ENCODE data around the gene PCSK9. TPM values are rescaled to one million over a fixed set of nuclear protein-coding genes. Genes with fewer than 3 reads are reported as not detected.

Gene PCSK9
- total and polyA plus RNA-seq, 9 of the 15 experiments (the other 6 are each of a cell fraction or from before 2014, with no cell fraction given), result 3.2 to 58.6 (median 24.7) TPM

DNA sequence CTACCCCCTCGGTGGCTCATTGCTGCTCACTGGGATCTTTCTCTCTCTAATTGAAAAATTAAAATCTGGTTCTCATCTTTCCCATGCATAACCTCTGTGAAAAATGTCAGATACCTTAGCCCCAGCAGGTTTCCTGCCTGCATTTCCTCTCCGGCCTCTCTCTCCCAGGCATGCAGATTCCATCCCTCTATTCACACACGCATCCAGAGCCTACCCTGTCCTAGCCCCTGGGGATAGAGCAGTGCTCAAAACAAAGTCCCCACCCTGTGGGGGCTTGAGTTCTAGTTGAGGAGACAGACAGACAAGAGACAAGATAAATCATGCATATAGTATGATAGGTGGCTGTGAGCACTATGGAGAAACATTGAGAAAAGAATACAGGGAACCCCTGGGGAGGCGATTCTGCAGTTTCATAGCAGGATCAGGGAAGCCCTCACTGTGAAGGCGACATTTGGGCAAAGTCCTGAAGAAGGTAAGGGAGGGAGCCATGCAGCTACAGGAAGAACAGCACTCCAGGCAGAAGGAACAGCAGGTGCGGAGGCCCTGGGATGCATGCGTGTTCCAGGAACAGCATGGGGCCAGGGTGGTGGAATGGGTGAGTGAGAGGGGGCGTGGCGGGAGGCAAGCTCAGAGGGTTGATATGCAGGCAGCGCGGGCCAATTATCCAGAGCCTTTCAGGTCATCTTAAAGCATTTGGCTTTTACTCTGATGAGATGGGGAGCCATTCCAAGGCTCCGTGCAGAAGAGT, 44.2 kb upstream of the PCSK9 start:
- DNase-seq (ENCODE audit: extremely low read depth in 1 of 4, low spot score in 3 of 4), result no peak

More for the DNA sequence above, 44.2 kb upstream of the PCSK9 start:
- CTCF ChIA-PET (ENCODE audit: low intra/inter-chr PET ratio), result interaction anchor here (0.6 to 2.8 kb wide), 3 partner anchors 19 to 50 kb away, joined by 6 to 25 read pairs (median 9); no protein-coding TSS in a partner anchor
- Histone ChIP-seq H3K36me3 (ENCODE audit: control insufficient read depth, insufficient read depth, low read length) (no peaks in the 10 kb centered on the region), H4K20me1 (replicated peaks; ENCODE audit: control insufficient read depth, insufficient read depth, low read length) (peaks cover 16% of the 10 kb centered on the region; the same call in 1 of the 2 replicates), H3K27me3 (ENCODE audit: control insufficient read depth in 2 of 2, insufficient read depth in 2 of 2, low read length in 2 of 2) (peaks cover 33 to 87% of the 10 kb centered on the region in 2 experiments), H3K79me2 (ENCODE audit: control insufficient read depth, insufficient read depth, low read length) (no peaks in the 10 kb centered on the region), H2AFZ (ENCODE audit: low read depth, low read length) (no peak overlapping the region), H3K27ac (ENCODE audit: extremely low read depth, low read depth, low read length) (no peak overlapping the region), H3K9me1 (ENCODE audit: control insufficient read depth, insufficient read depth, low read length) (no peaks in the 10 kb centered on the region), H3K4me3 (no peak overlapping the region), H3K9me3 (replicated peaks; ENCODE audit: control insufficient read depth, insufficient read depth, low read depth, low read length) (no peaks in the 10 kb centered on the region; the same call in 1 of the 2 replicates), H3K9ac (ENCODE audit: insufficient read depth in 1 of 2, low read depth in 2 of 2, low read length in 2 of 2) (no peak overlapping the region), H3K4me2 (ENCODE audit: insufficient read depth, low read length) (no peak overlapping the region), H3K4me1 (replicated peaks in 1 of 2; ENCODE audit: control insufficient read depth in 2 of 2, insufficient read depth in 2 of 2, low read length in 2 of 2) (peaks cover 0 to 21% of the 10 kb centered on the region in 2 experiments; a peak in 3 of 5 replicates)
- no peak for FAIRE-seq
- 3% methylated on average over 12 of the region's 12 CpGs for WGBS (ENCODE audit: insufficient coverage, low coverage, missing lambda C conversion rate)
- in situ Hi-C loops (cut with MboI) (loop anchor here (10.0 kb wide), 1 partner anchor 310 kb away; no protein-coding TSS in a partner anchor), intact Hi-C loops (cut with micrococcal nuclease) (loop anchor here (10.0 kb wide), 1 partner anchor 320 kb away; no protein-coding TSS in a partner anchor)
- BruUV-seq (replicated peaks), result no TSS peak
- no peak for ATAC-seq
- TF ChIP-seq RBM34 (IDR thresholded peaks at IDR 0.05; ENCODE audit: borderline replicate concordance, insufficient read depth, low read length) (no peak), RUNX1 (IDR thresholded peaks at IDR 0.05; ENCODE audit: low read depth) (no peak), RFX1 (IDR thresholded peaks at IDR 0.05) (no peak), SMARCC2 (IDR thresholded peaks at IDR 0.05; ENCODE audit: low read depth) (no peak), XRCC4 (IDR thresholded peaks at IDR 0.05; ENCODE audit: extremely low read depth, insufficient read depth, insufficient read length) (no peak), ZNF408 (CRISPR knock-in tag; IDR thresholded peaks at IDR 0.05; ENCODE audit: low read depth) (no peak), HOMEZ (CRISPR knock-in tag; IDR thresholded peaks at IDR 0.05) (no peak)
- POLR2A ChIA-PET, result no interaction called here
